Progenitor cell of endocrine pancreas (in vitro differentiated cells): ENCODE results near the gene PROX2. TPM values are rescaled to one million over a fixed set of nuclear protein-coding genes. Genes with fewer than 3 reads are reported as not detected.

ENCODE experiments used
- DNase-seq: peaks from one replicate; pipeline ENCODE4 v3.0.0; 2021; ENCODE audit warnings: low spot score; ENCODE audit not compliant: unreplicated experiment
- H3K27ac Mint-ChIP-seq: 2 replicates; pipeline ENCODE4 v1.8.0; 2021; ENCODE audit warnings: mild to moderate bottlenecking, moderate library complexity, mixed read lengths
- H3K27me3 Mint-ChIP-seq: 2 replicates; pipeline ENCODE4 v1.8.0; 2021; ENCODE audit warnings: mixed read lengths
- H3K36me3 Mint-ChIP-seq: 2 replicates; pipeline ENCODE4 v1.8.0; 2022; ENCODE audit warnings: mixed read lengths; ENCODE audit not compliant: insufficient read depth
- H3K4me1 Mint-ChIP-seq: 2 replicates; pipeline ENCODE4 v1.8.0; 2021; ENCODE audit warnings: low read depth, mixed read lengths
- H3K4me3 Mint-ChIP-seq: 2 replicates; pipeline ENCODE4 v1.8.0; 2021; ENCODE audit warnings: low read depth, mild to moderate bottlenecking, moderate library complexity, mixed read lengths
- H3K9me3 Mint-ChIP-seq: 2 replicates; pipeline ENCODE4 v1.8.0; 2021; ENCODE audit warnings: low read depth, mixed read lengths
- total RNA-seq: library from RNA; stranded (reverse); gene quantifications from 2 replicates; pipeline ENCODE4 v1.2.1, GENCODE V29; 2021
- TF ChIP-seq, protein P1 (sequence below): fragments of 200-600 bp; sonication (generic); IDR thresholded peaks from one replicate; pipeline ENCODE4 v1.5.0; 2021; ENCODE audit warnings: antibody characterized with exemption, mild to moderate bottlenecking; ENCODE audit not compliant: unreplicated experiment

The PROX2 gene
- total RNA-seq, 1 donor from 2014 or later = not detected

DNA sequence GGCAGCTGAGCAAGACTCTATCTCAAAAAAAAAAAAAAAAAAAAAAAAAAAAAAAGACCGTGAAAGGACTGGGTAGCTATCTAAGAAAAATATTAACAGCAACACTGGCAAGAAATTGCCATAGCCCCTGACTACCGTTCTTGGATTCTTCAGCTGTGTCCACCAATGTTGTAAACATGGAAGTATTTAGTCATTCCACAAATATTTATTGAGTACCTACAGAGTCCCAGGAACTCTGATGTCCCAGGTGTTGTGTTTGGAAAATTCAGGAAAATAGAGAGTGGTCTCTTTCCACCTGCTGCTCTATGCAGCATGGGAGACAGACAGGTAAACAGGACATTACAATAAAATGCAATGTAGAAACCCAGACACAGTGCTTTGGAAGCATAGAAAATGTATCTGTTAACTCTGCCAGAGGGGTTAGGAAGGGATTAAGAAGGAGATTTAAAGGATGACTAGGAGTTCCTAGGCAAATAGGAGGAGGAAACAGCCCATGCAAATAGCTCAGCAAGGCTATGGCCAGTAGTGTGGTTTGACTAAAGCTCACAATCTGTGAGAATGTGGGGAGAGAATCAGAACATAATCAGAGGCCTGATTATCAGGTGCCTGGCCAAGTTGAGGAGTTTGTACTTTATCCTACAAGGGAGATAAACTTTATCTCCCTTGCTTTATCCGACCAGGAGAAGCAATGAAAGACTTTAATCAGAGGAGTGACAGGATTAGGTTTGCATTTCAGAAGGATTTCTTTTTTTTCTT is 3.7 kb upstream of the PROX2 start:
- peaks cover 11% of the 10 kb centered on the region for H3K27me3 Mint-ChIP-seq
- H3K9me3 Mint-ChIP-seq = no peaks in the 10 kb centered on the region
- DNase-seq = no peak
- TF ChIP-seq, protein P1, sequence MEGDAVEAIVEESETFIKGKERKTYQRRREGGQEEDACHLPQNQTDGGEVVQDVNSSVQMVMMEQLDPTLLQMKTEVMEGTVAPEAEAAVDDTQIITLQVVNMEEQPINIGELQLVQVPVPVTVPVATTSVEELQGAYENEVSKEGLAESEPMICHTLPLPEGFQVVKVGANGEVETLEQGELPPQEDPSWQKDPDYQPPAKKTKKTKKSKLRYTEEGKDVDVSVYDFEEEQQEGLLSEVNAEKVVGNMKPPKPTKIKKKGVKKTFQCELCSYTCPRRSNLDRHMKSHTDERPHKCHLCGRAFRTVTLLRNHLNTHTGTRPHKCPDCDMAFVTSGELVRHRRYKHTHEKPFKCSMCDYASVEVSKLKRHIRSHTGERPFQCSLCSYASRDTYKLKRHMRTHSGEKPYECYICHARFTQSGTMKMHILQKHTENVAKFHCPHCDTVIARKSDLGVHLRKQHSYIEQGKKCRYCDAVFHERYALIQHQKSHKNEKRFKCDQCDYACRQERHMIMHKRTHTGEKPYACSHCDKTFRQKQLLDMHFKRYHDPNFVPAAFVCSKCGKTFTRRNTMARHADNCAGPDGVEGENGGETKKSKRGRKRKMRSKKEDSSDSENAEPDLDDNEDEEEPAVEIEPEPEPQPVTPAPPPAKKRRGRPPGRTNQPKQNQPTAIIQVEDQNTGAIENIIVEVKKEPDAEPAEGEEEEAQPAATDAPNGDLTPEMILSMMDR = no peak
- no peaks in the 10 kb centered on the region for H3K36me3 Mint-ChIP-seq
- peaks cover 34% of the 10 kb centered on the region for H3K4me1 Mint-ChIP-seq
- peak overlapping the region; percentile 9 for H3K4me3 Mint-ChIP-seq
- peak overlapping the region; percentile 19 for H3K27ac Mint-ChIP-seq

DNA sequence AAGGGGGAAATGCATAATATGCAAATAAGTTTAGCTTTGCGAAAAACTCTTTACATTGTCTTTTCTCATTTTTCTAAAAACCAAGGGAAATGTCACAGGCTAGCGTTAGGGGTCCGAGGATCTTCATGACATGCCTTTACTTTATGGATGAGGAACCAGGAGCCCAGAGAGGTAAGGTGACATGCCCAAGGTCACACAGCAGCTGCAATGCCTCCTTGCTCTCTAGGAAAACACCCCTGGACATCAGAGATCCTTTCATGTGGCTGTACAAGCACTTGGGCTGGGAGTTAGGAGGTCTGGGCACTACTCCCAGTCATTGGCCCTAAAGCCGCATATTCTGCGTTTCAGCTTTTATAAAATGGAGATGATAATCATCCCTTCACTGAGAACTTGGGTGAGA is 741 bp downstream of the PROX2 start:
- DNase-seq = no peak
- H3K27ac Mint-ChIP-seq = no peak overlapping the region
- peaks cover 7% of the 10 kb centered on the region for H3K4me1 Mint-ChIP-seq
- H3K9me3 Mint-ChIP-seq = no peaks in the 10 kb centered on the region
- no peaks in the 10 kb centered on the region for H3K36me3 Mint-ChIP-seq
- peaks cover 11% of the 10 kb centered on the region for H3K27me3 Mint-ChIP-seq
- TF ChIP-seq, protein P1 = no peak
- H3K4me3 Mint-ChIP-seq = no peak overlapping the region

DNA sequence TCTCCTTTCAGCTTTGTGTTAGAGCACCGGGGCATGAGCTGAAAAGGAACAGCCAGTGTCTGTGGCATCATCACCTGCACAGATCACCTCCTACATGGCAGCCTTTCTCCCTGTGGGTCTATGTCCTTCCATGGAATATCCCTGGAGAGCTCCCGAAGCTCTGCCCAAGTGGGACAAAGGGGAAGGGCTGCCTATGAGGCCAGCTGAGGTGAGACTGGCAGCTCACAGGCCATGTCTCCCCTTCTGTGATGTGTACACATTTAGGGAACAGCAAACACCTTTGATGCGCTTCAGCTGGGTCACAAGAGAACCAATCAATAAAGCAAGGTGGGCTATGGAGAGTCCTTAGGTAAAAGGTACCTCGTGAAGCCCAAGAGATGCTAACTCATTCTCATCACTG is 4.1 kb downstream of the PROX2 start:
- Mint-ChIP-seq H3K9me3 (no peaks in the 10 kb centered on the region), H3K4me3 (no peak overlapping the region), H3K4me1 (peaks cover 1% of the 10 kb centered on the region), H3K36me3 (no peaks in the 10 kb centered on the region), H3K27ac (no peak overlapping the region), H3K27me3 (peaks cover 15% of the 10 kb centered on the region)
- TF ChIP-seq, protein P1 = no peak
- DNase-seq = no peak

DNA sequence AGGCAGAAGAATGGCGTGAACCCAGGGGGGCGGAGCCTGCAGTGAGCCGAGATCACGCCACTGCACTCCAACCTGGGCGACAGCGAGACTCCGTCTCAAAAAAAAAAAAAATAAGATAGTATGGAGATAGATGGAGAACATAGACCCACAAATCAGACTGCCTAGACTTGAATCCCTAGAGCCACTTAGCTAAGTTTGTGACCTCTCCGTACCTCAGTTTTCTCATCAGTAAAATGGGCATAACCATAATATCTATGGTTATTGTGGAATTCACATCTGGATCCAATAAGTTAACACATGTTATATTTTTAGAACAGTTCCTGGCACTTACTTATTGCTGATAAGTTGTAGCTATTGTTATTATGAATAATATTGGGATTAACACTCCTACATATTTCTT is 7.2 kb downstream of the PROX2 start:
- no peak for DNase-seq
- H3K27me3 Mint-ChIP-seq = peaks cover 18% of the 10 kb centered on the region
- H3K9me3 Mint-ChIP-seq = no peaks in the 10 kb centered on the region
- H3K4me1 Mint-ChIP-seq = peaks cover 1% of the 10 kb centered on the region
- H3K4me3 Mint-ChIP-seq = no peak overlapping the region
- H3K36me3 Mint-ChIP-seq = no peaks in the 10 kb centered on the region
- TF ChIP-seq, protein P1 = no peak
- no peak overlapping the region for H3K27ac Mint-ChIP-seq

DNA sequence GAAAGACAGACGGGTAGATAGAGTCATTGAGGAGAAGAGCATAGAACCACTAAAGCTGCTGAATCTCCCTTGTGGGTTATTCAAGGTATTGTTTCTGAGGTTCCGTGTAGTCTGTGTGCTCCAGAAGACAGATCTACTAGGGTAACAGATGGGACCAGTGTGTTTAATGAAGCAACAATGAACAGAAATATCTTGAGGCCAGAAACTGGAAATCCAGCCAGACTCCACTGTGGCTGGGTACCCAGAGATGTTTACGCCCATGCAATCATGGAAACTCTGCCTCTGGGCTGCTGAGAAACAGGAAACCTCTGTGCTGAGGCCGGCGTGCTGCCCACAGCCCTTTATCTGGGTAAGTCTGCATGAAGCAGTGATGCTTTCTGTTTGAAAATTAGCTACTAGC is 8.3 kb downstream of the PROX2 start:
- Mint-ChIP-seq H3K36me3 (no peaks in the 10 kb centered on the region), H3K4me1 (no peaks in the 10 kb centered on the region), H3K27me3 (peaks cover 24% of the 10 kb centered on the region), H3K9me3 (no peaks in the 10 kb centered on the region), H3K4me3 (no peak overlapping the region), H3K27ac (no peak overlapping the region)
- no peak for DNase-seq
- TF ChIP-seq, protein P1 = no peak
